ENCODE results near the gene MAGED4B. TPM values are rescaled to one million over a fixed set of nuclear protein-coding genes. Genes with fewer than 3 reads are reported as not detected.

MAGED4B gene, protein sequence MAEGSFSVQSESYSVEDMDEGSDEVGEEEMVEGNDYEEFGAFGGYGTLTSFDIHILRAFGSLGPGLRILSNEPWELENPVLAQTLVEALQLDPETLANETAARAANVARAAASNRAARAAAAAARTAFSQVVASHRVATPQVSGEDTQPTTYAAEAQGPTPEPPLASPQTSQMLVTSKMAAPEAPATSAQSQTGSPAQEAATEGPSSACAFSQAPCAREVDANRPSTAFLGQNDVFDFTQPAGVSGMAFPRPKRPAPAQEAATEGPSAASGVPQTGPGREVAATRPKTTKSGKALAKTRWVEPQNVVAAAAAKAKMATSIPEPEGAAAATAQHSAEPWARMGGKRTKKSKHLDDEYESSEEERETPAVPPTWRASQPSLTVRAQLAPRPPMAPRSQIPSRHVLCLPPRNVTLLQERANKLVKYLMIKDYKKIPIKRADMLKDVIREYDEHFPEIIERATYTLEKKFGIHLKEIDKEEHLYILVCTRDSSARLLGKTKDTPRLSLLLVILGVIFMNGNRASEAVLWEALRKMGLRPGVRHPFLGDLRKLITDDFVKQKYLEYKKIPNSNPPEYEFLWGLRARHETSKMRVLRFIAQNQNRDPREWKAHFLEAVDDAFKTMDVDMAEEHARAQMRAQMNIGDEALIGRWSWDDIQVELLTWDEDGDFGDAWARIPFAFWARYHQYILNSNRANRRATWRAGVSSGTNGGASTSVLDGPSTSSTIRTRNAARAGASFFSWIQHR
- 5.2 and 12.4 TPM in 2 replicates for total RNA-seq

GRCh38 chrX:52068666-52069640 lies at the start of gene MAGED4B:
MAGED4B (minus strand) TSS chrX:52069183; CDS start chrX:52068172, 1,011 bp downstream.

Small RNA genes within 50 kb of the gene (small RNA-seq; reads per million reads assigned to genes)
- not detected for gene SNORA11E

Other genes starting within 250 kb of the MAGED4B start
- 183 and 261 TPM in 2 replicates for gene MAGED1, start 175.6 kb downstream of the MAGED4B start, total RNA-seq
- gene MAGED4, start 115.7 kb upstream of the MAGED4B start, total RNA-seq, result 7.0 and 15.7 TPM in 2 replicates

Measured in vein endothelial cell (primary cell).